GM10847 (cell line): ENCODE measurements around the gene PRB3.

Experiments
- POLR2A ChIP-seq: IDR thresholded peaks from 2 replicates; pipeline ENCODE4 v1.6.1; 2011; ENCODE audit not compliant: insufficient read length; ENCODE audit errors: extremely low read depth

PRB3 gene

DNA sequence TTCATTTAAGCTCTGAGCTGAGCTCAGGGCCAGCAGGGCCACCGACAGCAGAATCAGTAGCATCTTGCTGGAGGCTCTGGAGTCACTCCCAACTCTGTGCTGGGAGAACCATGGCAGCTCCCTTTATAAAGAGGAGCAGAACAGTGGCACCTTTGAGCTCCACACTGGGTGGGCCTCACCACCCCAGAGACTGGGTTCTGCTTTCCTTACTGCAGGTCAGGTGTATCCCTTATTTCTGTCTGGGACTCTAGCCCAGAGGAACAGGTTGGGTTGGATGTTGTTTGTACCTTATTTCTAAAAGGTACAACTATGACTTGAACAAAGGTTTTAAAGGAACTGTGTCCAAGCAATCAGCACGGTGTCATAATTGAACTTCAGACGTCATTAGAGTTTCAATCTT is at the start of gene PRB3:
Gene PRB3, minus strand, starts transcription at position 101 of the 400 bp plus-strand sequence. Its CDS starts 38 bp downstream, at position 63.
- TF ChIP-seq POLR2A, result no peak

DNA sequence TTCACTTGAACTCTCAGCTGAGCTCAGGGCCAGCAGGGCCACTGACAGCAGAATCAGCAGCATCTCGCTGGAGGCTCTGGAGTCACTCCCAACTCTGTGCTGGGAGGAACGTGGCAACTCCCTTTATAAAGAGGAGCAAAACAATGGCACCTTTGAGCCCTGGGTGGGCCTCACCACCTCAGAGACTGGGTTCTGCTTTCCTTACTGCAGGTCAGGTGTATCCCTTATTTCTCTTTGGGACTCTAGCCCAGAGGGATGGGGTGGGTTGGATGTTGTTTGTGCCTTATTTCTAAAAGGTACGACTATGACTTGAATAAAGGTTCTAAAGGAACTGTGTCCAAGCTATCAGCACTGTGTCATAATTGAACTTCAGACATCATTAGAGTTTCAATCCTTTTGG is 40.8 kb upstream of the PRB3 start, which contains the start of gene PRB4:
Gene PRB4, minus strand, starts transcription at position 101 of the 400 bp plus-strand sequence. Its CDS starts 38 bp downstream, at position 63.
- TF ChIP-seq POLR2A, result no peak

- no peak for TF ChIP-seq POLR2A
Observed at GRCh38 chr12:11307143-11307542, 37.6 kb upstream of the PRB3 start.

DNA sequence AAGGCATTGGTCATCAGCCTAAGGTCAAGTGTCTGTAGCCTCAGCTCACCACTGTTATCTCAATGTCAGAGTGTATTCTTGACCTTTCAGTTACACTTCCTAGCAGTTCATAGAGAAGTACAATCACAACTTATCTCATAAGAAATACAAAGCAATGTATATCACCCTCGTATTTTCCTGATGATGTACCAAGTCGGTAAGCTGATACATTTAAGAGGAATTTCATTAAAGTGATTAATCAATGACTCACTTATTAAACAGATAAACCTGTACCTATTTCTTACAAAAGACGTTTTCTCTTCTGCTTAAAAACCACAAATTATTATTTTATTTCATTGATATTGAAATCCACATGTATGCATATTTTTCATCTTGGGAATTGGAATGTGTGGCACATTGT is 3.9 kb upstream of the PRB3 start:
- no peak for TF ChIP-seq POLR2A

GRCh38 chr12:11264501-11264900 is 5.0 kb downstream of the PRB3 start:
- TF ChIP-seq POLR2A, result no peak

DNA sequence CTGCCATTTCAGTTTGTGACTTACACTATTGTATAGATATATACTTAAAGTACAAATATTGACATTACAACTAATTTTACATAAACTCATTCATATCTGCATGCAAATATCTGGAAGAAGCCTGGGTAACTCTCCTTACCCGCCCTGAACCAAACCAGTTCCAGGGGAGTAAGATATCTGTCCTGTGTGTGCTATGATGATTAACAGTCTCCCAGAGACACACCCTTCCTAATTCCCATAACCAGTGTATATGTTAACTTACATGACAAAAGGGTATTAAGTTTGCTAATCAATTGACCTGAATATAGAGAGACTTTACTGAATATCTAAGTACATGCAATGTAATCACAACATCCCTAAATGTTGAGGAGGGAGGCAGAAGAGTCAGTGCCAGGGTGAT is 23.0 kb downstream of the PRB3 start:
- TF ChIP-seq POLR2A, result no peak

DNA sequence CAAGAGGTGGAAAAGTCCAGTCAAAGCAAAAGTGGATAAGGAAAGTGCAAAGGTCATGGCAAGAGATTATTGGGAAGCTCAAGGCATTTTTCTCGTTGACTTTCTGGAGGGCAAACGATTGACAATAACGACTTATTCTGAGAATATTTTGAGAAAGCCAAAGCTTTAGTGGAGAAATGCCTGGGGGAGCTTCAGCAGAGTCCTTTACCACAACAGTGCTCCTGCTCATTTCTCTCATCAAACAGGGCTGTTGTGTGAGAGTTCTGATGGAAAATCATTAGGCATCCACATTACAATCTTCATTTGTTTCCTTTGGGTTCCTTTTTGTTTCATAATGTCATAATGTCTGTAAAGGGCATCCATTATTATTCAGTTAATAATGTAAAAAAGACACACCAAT is 26.9 kb downstream of the PRB3 start:
- no peak for TF ChIP-seq POLR2A

DNA sequence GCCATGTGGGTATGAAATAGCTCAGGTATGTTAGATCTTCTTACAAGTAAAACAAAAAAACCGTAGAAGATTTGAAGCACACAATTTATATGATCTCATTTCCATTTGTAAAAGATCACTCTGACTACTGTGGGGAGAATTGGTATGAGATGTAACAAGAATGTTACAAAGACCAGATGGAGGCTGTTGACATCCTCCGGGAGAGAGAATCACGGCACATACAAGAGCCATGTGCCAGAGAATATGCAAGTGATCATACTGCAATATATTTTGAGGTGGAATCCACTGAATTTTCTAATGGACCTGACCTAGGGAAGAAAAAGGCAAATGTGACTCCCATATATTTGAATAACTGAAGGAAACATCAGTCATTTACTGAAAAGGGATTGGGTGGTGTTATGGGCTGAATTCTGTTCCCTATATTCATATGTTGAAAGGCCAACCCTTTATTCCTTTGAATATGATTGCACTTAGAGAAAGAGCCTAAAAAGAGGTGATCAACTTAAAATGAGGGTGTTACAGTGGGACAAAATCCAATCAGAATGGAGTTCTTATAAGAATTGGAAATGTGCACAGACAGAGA is 29.1 kb downstream of the PRB3 start:
- no peak for TF ChIP-seq POLR2A

GRCh38 chr12:11238275-11238674 is 31.2 kb downstream of the PRB3 start:
- no peak for TF ChIP-seq POLR2A

DNA sequence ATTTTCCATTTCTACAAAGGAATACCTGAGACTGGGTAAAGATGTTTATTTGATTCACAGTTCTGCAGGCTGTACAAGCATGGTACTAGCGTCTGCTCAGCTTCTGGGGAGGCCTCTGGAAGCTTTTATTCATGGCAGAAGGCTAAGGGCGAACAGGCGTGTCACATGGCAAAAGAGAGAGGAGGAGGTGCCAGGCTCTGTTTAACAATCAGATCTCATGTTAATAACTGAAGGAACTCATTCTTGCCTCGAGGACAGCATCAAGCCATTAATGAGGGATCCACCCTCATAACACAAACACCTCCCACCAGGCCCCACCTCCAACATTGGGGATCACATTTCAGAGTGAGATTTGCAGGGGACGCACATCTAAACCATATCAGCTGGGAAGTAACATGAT is 36.0 kb downstream of the PRB3 start:
- TF ChIP-seq POLR2A, result no peak

GRCh38 chr12:11228296-11228879 is 41.1 kb downstream of the PRB3 start:
- TF ChIP-seq POLR2A, result no peak

- no peak for TF ChIP-seq POLR2A
Observed at GRCh38 chr12:11227373-11227772, 42.1 kb downstream of the PRB3 start.
